Measurements from ENCODE around the gene NHLRC2. TPM values are rescaled to one million over a fixed set of nuclear protein-coding genes. Genes with fewer than 3 reads are reported as not detected.

Gene NHLRC2
- total RNA-seq, 4 donors from 2014 or later, result 18.0 to 117 (median 24.1) TPM

DNA sequence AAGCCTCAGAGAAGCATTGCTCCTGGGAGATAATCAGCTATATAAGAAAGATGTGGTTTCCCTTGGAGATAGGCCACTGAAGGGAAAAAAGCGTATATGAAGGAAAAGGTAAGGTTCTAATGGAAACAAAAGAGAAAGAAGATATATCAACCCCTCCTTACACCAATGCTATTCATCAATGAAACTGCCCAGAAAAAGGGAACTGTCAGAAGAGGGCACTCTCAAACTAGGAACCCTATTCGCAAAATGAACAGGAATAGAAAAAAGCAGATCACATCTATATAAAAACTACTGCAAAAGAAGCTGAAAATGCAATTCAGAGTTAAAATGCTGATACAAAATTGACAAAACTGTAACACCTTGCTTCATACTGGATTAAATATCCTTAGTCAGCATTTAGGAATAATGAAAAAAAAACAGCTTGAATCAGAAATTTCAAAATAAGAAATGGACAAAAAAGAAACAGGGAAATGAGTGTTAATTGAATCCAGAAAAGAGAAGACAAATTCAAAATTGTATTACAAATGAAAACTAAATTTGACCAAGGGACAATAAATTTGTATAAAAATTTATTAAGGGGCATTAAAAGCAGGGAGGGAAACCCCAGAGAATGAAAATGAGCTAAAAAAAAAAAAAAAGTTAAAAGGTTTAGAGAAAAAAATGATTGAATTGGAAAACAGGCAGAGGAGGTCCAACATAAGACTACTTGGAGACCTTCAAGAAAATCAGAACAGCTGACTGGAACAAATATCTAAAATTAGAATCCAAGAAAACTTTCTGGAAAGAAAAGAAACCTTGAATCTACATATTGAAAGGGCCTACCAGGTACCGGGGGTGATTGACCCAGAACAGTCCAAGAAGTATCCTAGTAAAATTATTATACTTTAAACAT, 17.9 kb downstream of the NHLRC2 start:
- no peak for ATAC-seq (ENCODE audit: low FRiP score)

GRCh38 chr10:113875212-113875611, 20.8 kb downstream of the NHLRC2 start:
- TF ChIP-seq CTCF (IDR thresholded peaks at IDR 0.05), result no peak
- ATAC-seq (ENCODE audit: low FRiP score) (no peak), DNase-seq (ENCODE audit: low spot score) (no peak)

More for the DNA sequence above, 17.9 kb downstream of the NHLRC2 start:
- DNase-seq (ENCODE audit: low spot score), result no peak
- TF ChIP-seq CTCF (IDR thresholded peaks at IDR 0.05), result no peak

GRCh38 chr10:113876461-113876860, 22.0 kb downstream of the NHLRC2 start:
- ATAC-seq (ENCODE audit: low FRiP score) (no peak), DNase-seq (ENCODE audit: low spot score) (no peak)
- TF ChIP-seq CTCF (IDR thresholded peaks at IDR 0.05), result no peak

GRCh38 chr10:113879691-113880090, 25.2 kb downstream of the NHLRC2 start:
- ATAC-seq (ENCODE audit: low FRiP score) (no peak), DNase-seq (ENCODE audit: low spot score) (no peak)
- no peak for TF ChIP-seq CTCF (IDR thresholded peaks at IDR 0.05)

DNA sequence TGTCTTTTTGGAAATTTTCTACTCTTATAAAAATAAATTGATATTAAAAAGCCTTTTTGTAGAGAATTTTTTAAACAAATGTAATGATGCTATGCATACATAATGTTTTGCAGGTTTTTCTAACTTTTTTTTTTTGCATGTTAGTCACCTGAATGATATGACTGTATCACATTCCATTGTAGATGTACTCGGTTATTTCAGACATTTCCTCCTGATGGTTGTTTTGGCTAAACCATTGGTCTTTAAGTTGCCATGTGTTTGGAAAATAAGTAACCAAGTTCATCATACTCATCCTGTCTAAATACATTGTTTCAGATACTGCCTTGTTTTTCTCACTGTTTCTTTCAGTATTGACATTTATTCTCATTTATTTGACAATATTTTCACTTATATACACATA, 25.8 kb downstream of the NHLRC2 start:
- no peak for TF ChIP-seq CTCF (IDR thresholded peaks at IDR 0.05)
- DNase-seq (ENCODE audit: low spot score), result no peak

GRCh38 chr10:113882240-113882639, 27.8 kb downstream of the NHLRC2 start:
- no peak for TF ChIP-seq CTCF (IDR thresholded peaks at IDR 0.05)
- DNase-seq (ENCODE audit: low spot score) (no peak), ATAC-seq (ENCODE audit: low FRiP score) (no peak)

More for the DNA sequence above, 25.8 kb downstream of the NHLRC2 start:
- ATAC-seq (ENCODE audit: low FRiP score), result no peak

DNA sequence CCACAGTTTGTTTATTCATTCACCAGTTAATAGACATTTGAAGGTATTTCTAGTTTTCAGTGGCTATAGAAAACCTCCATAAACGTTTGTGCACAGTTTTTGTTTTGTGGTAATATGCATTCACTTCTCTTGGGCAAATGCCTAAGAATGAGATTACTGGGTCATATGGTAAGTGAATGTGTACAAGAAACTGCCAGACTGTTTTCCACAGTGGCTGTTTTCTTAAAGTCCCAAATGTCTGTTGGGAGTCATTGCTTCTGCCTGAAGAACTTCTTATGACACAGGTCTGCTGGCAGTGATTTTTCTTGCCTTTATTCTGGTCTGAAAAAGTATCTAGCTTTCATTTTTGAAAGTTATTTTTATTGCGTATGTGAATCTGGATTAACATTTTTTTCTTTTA, 35.5 kb downstream of the NHLRC2 start:
- TF ChIP-seq CTCF (IDR thresholded peaks at IDR 0.05), result no peak
- no peak for ATAC-seq (ENCODE audit: low FRiP score)
- DNase-seq (ENCODE audit: low spot score), result no peak
